Central memory CD4-positive, alpha-beta T cell (primary cell): ENCODE measurements around the gene ARHGEF40.

Source experiments
- DNase-seq: peaks from one replicate; pipeline ENCODE4 v3.0.0; 2022

The ARHGEF40 gene

GRCh38 chr14:21084396-21084795, 14.3 kb downstream of the ARHGEF40 start:
- no peak for DNase-seq

- DNase-seq = no peak
Measured at GRCh38 chr14:21084998-21085853, 15.1 kb downstream of the ARHGEF40 start.

GRCh38 chr14:21086908-21087293, 16.8 kb downstream of the ARHGEF40 start:
- no peak for DNase-seq

GRCh38 chr14:21087294-21088091, 17.4 kb downstream of the ARHGEF40 start:
- DNase-seq = peak; percentile 97

- no peak for DNase-seq
Measured at GRCh38 chr14:21088687-21089086, 18.6 kb downstream of the ARHGEF40 start.

GRCh38 chr14:21089271-21089670, 19.2 kb downstream of the ARHGEF40 start:
- no peak for DNase-seq

GRCh38 chr14:21089877-21090193, 19.7 kb downstream of the ARHGEF40 start:
- no peak for DNase-seq

- DNase-seq = no peak
Measured at GRCh38 chr14:21090194-21090939, 20.3 kb downstream of the ARHGEF40 start.

- DNase-seq = no peak
Measured at GRCh38 chr14:21090940-21091663, 21.0 kb downstream of the ARHGEF40 start.

GRCh38 chr14:21091821-21092272, 21.7 kb downstream of the ARHGEF40 start:
- DNase-seq = no peak

GRCh38 chr14:21092273-21093011, 22.3 kb downstream of the ARHGEF40 start:
- DNase-seq = peak; percentile 86

GRCh38 chr14:21093018-21093417, 22.9 kb downstream of the ARHGEF40 start:
- no peak for DNase-seq

GRCh38 chr14:21093769-21094681, 23.9 kb downstream of the ARHGEF40 start:
- DNase-seq = no peak

GRCh38 chr14:21095430-21096205, 25.5 kb downstream of the ARHGEF40 start:
- DNase-seq = no peak

- DNase-seq = no peak
Measured at GRCh38 chr14:21096438-21096837, 26.3 kb downstream of the ARHGEF40 start.

GRCh38 chr14:21096978-21097635, 27.0 kb downstream of the ARHGEF40 start:
- DNase-seq = no peak

GRCh38 chr14:21097636-21098075, 27.6 kb downstream of the ARHGEF40 start:
- DNase-seq = no peak

GRCh38 chr14:21098076-21098891, 28.2 kb downstream of the ARHGEF40 start, which contains the start of gene ZNF219:
ZNF219 (minus strand) TSS chr14:21098655; CDS start chr14:21093591, 5,064 bp downstream.
- DNase-seq = peak; percentile 40
